NCI-H1417 (cell line): ENCODE measurements around the gene RAP1B.
A peak's percentile ranks its signal among the peaks of the same experiment; 100 is the strongest.

Experiments
- DNase-seq, 3 experiments: peaks; one replicate each; lab custom pipeline; 2025; lab: John Stamatoyannopoulos, UW

The RAP1B gene

DNA sequence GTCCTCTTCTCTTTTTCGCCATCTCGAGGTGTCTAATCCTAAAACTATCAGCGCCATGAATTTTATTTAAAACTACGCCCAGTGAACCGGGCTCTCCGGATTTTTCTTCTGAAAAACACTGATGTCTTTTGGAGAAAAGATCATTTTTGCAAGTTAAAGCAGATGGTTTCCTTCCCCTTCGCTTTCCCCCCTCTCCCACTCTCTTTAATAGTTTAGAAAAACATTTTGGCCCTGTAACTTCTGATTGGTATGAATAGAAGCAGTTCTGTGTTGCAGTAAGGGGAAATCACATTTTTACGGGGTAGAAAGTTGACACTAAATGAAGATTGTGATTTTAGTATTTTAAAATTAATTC, 1.1 kb downstream of the RAP1B start:
- DNase-seq: no peak

DNA sequence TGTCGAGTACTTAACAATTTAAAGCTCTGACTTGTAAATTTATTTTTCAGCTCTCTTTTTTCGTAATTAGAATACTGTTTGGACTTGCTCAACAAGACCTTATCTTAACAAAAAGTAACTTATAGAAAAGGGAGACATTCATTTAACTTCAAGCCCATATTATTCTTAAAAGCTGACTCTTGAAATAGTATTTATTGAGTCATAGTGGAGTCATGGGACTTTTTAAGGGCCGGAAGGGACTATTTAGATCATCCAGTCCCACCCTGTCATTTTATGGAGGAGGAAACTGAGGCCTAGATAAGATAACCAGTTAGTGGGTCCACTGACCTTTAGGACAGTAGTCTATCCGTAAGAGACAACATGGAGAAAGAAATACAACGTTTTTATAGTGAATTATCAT, 1.5 kb downstream of the RAP1B start:
- DNase-seq: no peak

DNA sequence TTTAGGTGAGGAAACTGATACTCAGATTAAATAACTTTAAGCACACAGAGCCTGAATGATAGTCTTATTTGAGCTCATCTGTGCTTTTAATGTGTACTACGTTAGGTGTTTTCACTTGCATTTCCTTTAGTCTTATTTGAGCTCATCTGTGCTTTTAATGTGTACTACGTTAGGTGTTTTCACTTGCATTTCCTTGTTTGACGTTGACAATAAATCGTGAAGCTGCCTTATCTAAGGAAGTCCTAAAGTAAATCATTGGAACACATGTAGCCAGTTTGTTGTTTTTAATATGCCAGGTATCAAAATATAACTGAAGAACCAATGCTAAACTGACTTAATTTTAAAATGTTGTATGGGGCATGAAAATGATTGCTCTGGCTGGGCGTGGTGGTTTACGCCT, 2.0 kb downstream of the RAP1B start:
- no peak for DNase-seq

DNA sequence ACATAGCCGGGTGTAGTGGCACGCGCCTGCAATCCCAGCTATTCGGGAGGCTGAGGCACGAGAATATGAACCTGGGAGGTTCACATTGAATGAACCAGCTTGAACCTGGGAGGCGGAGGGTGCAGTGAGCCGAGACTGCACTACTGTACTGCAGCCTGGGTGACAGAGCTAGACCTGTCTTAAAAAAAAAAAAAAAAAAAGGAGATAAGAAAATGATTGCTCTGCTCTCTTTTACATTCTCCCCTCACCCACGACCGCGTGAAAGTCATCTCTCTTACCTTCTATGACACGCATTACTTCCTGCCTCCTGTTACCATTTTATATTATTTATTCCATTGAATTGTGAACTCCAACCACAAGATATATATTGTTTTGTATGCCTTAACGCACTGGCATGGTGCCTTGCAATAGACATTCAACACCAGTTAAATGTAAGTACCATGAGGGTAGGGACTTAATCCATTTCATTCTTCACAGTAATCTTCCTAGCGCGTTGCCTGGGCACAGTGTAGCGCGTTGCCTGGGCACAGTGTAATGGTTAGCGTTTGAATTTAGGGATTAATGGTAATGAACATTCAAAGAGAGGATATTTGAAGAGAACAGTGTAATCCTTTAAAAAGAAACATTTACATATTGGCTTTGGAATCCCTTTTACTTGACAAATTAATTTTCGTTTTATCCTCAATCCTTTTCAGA, 2.7 kb downstream of the RAP1B start:
- DNase-seq: no peak

DNA sequence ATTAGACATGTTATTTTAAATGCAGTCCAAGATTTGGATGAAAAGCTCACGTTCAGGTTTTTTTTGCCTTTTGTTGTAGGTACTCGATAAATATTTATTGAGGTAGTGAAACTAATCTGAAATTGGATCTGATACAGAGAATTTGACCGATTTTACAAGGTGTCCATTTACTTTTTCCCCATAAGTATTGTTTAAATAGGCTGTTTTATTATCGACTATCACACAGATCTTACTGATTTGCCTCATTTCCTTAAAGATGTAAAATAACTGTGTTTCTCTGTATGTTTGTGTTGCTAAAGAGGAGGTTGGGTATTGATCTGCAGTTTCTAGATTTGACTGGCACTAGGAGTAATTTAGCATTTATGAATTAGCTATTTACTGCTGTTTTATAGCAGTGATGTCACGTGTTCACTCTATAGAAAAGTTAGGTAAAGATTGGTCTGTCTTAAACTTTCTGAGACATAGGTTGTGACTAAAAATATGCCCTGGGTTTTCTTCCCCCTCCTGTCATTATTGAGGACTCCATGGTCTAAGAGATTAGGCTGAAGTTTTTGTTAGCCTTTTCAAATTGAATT, 3.5 kb downstream of the RAP1B start:
- no peak for DNase-seq

DNA sequence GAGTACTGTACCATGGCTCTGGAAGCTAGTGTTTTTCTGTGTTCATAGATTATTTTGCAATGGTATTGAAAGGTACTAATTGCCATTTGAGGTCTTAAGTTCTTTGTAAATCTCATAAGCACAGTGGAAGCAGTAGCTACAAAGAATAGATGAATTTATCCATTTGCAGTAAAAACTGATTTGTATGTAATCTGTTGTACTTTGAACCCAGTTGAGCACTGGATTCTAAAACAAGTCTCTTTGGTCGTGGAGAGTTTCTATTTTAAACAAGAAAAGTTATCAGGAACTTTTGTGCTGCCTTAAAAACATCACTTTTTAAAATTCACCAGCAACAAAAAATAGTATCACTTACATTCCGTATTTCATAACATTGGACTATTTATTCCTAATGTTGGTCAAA, 4.1 kb downstream of the RAP1B start:
- no peak for DNase-seq

DNA sequence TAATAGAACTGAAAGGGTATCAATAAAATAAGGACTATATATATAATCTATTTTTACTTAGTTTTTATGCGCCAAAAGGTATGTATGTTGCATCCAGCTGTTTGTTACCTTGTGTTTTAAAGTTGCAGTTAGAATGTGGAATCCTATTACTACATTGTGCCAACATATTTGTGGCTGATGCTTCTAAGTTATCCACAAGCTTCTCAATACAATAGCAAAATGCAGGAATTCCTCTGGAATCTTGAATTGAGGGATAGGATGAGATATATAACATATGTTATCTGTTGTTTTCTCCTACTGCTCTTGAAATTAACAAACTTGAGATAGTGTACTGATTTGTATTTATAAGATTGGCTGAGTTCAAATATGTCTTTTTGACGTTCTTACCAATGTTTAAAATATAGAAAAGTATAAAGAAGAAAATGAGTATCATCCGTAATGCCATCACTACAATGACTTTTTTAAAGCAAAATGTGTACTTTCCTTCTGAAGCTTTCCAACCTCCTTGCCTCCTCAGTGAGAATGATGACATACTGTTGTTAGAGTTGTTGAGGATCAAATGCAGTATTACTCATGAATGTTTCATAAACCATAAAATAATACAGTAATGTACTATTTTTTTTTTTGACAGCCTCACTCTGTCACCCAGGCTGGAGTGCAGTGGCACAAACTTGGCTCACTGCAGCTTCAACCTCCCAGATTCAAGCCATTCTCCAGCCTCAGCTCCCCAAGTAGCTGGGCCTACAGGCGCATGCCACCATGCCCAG, 6.6 kb downstream of the RAP1B start:
- no peak for DNase-seq

DNA sequence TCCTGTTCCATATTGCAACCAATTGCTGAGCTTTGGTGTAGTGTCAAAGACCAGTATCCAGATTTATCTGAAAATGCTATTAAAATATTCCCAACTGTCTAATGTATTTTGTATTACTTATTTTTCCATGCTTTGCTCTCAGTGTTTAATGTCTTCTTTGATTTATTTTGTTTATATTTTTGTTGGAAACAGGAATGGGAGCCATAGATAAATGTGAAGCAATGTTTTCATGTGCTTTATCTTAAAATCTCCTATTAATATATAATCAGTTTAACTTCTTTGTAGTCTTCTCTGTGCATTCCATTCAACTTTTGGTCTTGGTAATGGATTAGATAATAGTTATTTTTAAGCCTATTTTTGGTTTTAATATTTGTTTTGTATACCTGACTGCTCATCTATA, 8.8 kb downstream of the RAP1B start:
- no peak for DNase-seq

DNA sequence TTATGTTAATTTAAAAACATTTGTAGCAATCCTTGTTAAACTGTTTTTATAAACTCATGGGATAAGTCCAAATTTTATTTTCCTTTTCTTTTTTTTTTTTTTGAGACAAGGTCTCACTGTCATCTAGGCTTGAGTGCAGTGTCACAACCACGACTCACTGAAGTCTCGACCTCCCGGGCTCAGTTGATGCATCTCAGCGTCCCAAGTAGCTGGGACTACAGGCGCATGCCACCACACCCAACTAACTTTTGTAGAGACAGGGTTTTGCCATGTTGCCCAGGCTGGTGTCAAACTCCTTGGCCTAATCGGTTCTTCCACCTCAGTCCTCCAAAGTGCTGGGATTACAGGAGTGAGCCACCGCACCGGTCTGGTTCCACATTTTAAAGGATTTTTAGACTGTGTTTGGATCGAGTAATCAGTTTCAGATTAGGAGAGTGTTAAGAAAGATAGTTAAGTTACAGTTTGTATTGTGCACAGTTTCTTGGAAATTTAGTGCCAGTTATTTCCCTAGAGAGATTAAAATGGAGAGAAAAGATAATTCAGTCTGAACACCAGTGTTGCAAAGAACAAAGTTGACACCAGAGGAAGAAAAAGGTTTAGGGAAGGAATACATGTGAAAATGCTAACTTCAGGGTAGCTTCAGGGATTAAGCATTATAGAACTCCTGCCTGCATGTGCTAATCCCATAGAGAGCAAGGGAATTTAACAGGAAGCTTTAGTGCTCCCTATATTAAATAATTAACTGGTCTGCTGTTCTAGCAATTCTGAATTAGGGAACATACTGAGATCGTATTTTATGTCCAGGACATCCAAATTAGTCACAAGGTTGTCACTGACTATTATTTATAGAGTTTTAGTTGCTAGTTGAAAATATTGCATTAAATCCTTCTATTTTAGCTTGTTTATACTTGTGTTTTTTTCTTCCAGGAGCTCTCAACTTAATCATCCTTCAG, 10.1 kb downstream of the RAP1B start:
- no peak for DNase-seq

DNA sequence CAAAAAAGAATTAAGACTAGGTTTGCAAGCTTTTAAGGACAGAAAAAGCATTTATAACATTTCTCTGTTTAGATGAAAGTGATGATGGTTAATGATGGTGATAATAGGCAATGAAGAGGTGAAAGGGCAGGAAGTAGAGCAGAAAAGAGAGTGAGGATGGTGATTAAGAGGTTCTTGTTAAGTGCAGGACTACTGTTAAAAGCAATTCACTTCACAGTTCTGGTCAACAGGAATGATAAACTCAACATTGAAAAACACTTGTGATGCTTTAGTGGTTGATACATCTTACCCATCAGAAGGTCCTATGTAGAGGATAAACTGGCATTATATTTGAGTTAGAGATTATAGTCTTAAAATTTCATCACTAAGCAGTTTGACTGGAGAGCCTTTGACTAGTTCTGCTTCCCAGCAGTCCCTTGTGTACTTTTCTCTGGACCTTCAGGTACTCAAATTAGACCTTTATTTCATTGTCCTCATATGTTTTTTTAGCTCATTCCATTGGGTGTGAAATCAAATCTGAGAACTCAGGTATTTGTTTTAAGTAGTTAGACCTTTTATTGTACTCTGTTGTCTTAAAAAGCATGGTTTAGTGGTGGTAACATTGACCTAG, 10.9 kb downstream of the RAP1B start:
- peak in 1 of 3 experiments; percentile 18 for DNase-seq

DNA sequence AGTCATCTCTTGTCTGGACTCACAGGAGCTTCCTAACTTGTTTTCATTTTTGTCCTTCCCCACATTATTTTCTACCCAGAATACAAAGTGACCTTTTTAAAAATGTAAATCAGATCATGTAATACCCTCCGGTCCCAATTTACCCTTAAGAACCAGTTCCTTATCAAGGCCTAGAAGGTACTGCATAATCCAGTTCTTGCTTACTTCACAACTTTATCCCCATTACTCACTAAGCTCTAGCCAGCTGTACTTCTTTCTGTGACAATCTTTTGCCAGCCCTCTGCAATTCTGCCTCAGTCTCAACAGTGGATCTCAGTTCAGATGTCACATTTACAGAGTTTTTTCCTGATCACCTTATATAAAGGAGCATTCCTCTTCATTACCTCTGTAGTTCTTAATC, 11.6 kb downstream of the RAP1B start:
- no peak for DNase-seq

DNA sequence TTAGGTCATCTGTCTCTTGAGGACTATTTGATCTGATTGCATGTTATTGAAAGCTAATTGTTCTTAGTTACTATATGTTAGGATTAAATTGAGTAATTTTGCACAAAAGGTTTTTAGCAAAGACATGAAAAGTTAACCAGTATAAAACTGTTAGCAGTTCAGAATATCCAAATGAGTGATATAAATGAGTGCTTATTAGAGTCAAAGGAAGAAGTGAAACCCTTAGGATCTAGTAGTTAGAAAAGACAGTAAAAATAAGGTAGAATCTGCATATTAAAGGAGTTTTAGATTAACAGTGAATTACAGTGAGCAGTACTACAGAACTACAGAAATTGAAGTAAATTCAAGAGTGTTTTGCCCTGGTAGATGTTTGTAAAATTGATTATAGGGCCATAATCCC, 12.4 kb downstream of the RAP1B start:
- no peak for DNase-seq

DNA sequence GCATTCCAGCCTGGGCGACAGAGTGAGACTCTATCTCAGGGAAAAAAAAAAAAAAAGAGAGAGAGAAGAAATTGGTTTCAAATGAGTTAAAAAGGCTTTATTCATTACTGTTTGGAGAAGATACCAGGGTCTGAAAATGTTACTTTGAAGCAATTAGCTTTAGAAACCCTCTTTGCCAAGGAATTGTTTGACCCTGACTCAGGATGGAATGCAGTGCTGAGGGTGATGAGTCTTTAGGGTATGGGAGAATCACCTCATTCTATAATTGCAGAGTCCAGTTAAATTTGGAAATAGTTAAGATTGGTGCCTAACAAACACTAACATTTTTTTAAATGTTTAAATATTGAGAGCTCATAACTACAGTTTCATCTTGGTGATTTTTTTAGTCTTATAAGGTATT, 13.3 kb downstream of the RAP1B start:
- no peak for DNase-seq

DNA sequence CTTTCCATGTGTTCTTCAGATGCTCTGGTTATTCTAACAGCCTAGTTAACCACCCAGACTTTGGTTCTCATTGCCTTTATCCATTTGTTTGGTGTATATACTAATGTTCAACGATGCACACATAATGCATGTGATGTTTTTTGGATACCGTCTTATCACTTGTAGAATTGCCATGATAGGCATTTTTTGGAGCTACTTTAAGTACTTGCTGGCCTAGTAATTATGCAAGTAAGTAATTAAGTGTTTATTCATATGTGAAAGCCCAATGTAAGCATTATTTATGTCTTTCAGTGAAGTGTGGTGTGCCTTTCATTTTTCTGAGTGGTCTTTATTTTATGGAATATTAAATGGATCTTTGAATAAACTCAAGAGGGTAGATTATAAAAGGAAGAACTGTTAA, 14.2 kb downstream of the RAP1B start:
- DNase-seq: no peak

DNA sequence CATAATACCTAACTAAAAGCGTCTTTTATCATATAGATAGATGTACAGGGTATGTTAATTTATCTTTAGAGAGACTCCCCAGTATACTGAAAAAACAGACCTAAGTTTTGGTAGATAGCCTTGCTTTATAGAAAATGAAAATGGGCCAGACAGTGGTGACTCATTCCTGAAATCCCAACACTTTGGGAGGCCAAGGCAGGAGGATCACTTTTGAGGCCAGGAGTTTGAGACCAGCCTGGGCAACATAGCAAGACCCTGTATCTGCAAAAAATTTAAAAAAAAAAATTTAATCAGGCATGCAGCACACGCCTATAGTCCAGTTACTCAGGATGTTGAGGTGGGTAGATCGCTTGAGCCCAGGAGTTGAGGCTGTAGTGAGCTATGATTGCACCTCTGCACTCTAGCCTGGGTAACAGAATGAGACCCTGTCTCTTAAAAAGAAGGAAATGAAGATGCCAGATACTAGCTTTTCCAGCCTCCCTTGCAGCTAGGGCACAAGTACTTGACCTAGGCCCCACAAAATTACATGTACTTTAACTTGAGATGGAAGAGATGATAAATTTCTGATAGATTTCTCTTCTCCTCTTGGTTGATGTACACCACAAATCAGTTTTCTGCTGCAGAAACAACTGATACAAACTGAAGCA, 17.1 kb downstream of the RAP1B start:
- no peak for DNase-seq

DNA sequence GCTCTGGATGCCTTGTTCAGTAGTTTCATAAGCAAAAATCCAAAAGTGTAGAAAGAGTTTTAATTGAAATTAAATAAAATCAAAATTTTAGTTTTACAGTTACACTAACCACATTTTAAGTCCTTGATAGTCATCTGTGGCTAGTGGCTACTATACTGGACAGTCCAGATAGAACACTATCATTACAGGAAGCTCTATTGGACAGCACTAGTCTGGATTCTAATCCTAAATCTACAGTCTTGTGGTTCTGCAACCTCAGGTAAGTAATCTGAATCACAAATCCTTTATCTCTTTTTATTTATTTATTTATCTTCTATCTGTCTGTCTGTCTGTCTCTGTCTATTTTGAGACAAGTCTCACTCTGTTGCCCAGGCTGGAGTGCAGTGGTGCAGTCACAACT, 18.0 kb downstream of the RAP1B start:
- no peak for DNase-seq

DNA sequence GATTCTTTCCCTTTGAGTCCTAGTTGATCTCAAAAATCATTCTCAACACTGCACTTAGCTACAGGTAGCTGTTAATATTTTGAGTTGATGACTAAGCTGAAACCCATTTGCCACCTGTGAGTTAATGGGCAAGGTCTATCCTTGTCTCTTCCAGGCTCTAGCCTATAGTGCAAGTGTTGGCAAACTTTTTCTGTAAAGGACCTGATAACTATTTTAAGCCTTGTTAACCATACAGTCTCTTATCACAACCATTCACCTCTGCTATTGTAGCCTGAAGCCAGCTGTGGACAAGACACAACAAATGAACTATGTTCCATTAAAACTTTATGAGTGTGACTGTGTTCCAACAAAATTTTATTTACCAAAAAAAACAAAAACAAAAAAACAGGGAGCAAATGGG, 19.4 kb downstream of the RAP1B start:
- no peak for DNase-seq

DNA sequence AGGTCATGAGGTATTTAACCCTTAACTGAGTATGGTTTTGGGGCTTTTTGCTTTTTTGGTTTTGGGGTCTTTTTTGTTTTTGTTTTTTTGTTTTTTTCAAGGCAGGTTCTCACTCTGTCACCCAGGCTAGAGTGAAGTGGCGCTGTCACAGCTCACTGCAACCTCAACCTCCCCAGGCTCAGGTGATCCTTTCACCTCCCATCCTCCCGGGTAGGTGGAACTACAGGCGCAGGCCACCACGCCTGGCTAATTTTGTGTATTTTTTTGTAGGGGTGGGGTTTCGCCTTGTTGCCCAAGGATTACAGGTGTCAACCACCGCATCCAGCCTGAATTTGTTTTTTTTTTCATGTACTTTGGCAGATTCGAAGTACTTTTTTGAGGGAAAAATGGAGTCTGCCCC, 19.9 kb downstream of the RAP1B start:
- no peak for DNase-seq

DNA sequence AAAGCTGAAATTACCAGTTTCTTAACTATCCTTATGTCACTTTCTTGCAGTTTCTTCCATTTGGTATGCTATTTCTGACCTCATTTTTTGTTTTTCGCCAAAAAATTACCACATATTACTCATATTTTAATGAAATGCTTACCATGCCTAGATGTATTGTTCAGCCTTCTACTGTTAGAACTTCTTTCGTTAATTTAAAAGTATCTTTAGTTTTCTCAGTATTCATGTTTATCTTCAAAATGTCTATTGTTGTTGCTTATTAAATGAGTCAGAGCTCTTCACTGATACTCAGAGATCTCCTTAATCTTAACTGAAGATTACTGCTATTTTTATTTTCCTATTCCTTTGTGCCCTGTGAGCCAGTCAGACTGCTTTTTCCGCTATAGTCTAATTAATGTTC, 20.5 kb downstream of the RAP1B start:
- DNase-seq: no peak

DNA sequence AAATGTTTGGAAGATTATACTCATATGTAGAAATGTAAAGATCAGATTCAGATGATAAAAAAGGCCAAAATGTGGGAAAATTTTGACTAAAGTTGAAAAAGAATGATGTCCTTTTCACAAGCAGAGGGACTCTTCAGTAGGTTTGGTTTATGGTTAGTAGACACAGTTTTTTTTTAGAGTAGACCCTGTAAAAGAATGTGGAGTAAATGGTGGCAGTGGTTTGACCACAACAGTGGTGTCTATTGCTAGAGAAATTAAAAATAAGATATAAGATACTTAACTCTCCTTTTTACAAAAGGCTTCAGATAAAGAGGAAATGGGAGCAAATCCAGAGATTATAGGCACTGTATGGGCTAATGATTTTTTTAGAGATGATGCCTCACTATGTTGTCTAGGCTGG, 21.8 kb downstream of the RAP1B start:
- no peak for DNase-seq
